ENCODE data around the gene GGPS1.

DNA sequence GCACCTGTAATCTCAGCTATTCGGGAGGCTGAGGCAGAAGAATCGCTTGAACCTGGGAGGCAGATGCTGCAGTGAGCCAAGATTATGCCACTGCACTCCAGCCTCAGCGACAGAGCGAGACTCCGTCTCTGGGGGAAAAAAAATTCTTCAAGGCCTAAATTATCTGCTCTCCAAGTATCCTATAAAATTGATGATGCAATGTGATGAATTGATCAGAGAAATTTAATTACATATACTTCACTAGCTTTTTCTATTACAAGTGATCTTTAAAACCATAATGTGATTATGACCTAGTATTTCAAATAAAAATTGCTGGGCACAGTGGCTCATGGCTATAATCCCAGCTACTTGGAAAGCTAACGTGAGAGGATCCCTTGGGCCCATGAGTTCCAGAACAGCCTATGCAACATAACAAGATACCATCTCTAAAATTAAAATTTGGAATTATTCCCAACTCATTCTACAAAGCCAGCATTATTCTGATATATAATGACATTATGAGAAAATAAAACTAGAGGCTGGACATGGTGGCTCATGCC lies 44.1 kb upstream of the GGPS1 start:
- TF ChIP-seq, protein P1, sequence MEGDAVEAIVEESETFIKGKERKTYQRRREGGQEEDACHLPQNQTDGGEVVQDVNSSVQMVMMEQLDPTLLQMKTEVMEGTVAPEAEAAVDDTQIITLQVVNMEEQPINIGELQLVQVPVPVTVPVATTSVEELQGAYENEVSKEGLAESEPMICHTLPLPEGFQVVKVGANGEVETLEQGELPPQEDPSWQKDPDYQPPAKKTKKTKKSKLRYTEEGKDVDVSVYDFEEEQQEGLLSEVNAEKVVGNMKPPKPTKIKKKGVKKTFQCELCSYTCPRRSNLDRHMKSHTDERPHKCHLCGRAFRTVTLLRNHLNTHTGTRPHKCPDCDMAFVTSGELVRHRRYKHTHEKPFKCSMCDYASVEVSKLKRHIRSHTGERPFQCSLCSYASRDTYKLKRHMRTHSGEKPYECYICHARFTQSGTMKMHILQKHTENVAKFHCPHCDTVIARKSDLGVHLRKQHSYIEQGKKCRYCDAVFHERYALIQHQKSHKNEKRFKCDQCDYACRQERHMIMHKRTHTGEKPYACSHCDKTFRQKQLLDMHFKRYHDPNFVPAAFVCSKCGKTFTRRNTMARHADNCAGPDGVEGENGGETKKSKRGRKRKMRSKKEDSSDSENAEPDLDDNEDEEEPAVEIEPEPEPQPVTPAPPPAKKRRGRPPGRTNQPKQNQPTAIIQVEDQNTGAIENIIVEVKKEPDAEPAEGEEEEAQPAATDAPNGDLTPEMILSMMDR (IDR thresholded peaks at IDR 0.05): no peak
- TF ChIP-seq EZH2 (IDR thresholded peaks at IDR 0.05): no peak
- no peak for TF ChIP-seq EZH2phosphoT487 (IDR thresholded peaks at IDR 0.05)
